ENCODE data around the gene NUDT21.
A peak's percentile ranks its signal among the peaks of the same experiment; 100 is the strongest.

Gene NUDT21

GRCh38 chr16:56438038-56438437, 13.1 kb downstream of the NUDT21 start:
- Mint-ChIP-seq H3K9me3 (no peaks in the 10 kb centered on the region), H3K4me1 (ENCODE audit: low read depth) (peaks cover 6% of the 10 kb centered on the region), H3K36me3 (ENCODE audit: low read depth) (peaks cover 41% of the 10 kb centered on the region), H3K4me3 (no peak overlapping the region), H3K27ac (no peak overlapping the region), H3K27me3 (ENCODE audit: low read depth) (no peaks in the 10 kb centered on the region)

GRCh38 chr16:56436258-56436657, 14.9 kb downstream of the NUDT21 start:
- H3K36me3 Mint-ChIP-seq (ENCODE audit: low read depth) = peaks cover 36% of the 10 kb centered on the region
- H3K4me3 Mint-ChIP-seq = no peak overlapping the region
- no peak overlapping the region for H3K27ac Mint-ChIP-seq
- no peaks in the 10 kb centered on the region for H3K9me3 Mint-ChIP-seq
- no peaks in the 10 kb centered on the region for H3K27me3 Mint-ChIP-seq (ENCODE audit: low read depth)
- H3K4me1 Mint-ChIP-seq (ENCODE audit: low read depth) = peaks cover 4% of the 10 kb centered on the region

GRCh38 chr16:56428091-56428490, 23.0 kb downstream of the NUDT21 start:
- Mint-ChIP-seq H3K27ac (no peak overlapping the region), H3K27me3 (ENCODE audit: low read depth) (no peaks in the 10 kb centered on the region), H3K4me3 (no peak overlapping the region), H3K36me3 (ENCODE audit: low read depth) (peaks cover 23% of the 10 kb centered on the region), H3K4me1 (ENCODE audit: low read depth) (peaks cover 16% of the 10 kb centered on the region), H3K9me3 (no peaks in the 10 kb centered on the region)

- H3K36me3 Mint-ChIP-seq (ENCODE audit: low read depth) = peaks cover 15% of the 10 kb centered on the region
- peaks cover 30% of the 10 kb centered on the region for H3K4me1 Mint-ChIP-seq (ENCODE audit: low read depth)
- H3K4me3 Mint-ChIP-seq = peak overlapping the region; percentile 72
- no peaks in the 10 kb centered on the region for H3K27me3 Mint-ChIP-seq (ENCODE audit: low read depth)
- H3K9me3 Mint-ChIP-seq = no peaks in the 10 kb centered on the region
- H3K27ac Mint-ChIP-seq = no peak overlapping the region
Measured at GRCh38 chr16:56426585-56426984, 24.5 kb downstream of the NUDT21 start.

GRCh38 chr16:56425439-56425832, 25.7 kb downstream of the NUDT21 start, which contains the start of gene AMFR:
Gene AMFR, minus strand, starts transcription at chr16:56425545. Its CDS starts 218 bp downstream, at chr16:56425327.
- Mint-ChIP-seq H3K4me3 (peak within 1 kb of the TSS; percentile 97), H3K9me3 (no peaks in the 10 kb centered on the region), H3K36me3 (ENCODE audit: low read depth) (peaks cover 9% of the 10 kb centered on the region), H3K27me3 (ENCODE audit: low read depth) (no peaks in the 10 kb centered on the region), H3K4me1 (ENCODE audit: low read depth) (peaks cover 35% of the 10 kb centered on the region), H3K27ac (peak within 1 kb of the TSS; percentile 84)

- H3K9me3 Mint-ChIP-seq = no peaks in the 10 kb centered on the region
- peaks cover 8% of the 10 kb centered on the region for H3K36me3 Mint-ChIP-seq (ENCODE audit: low read depth)
- peak overlapping the region; percentile 97 for H3K4me3 Mint-ChIP-seq
- H3K4me1 Mint-ChIP-seq (ENCODE audit: low read depth) = peaks cover 38% of the 10 kb centered on the region
- H3K27me3 Mint-ChIP-seq (ENCODE audit: low read depth) = no peaks in the 10 kb centered on the region
- no peak overlapping the region for H3K27ac Mint-ChIP-seq
Measured at GRCh38 chr16:56424791-56425438, 26.2 kb downstream of the NUDT21 start.

GRCh38 chr16:56424404-56424764, 26.7 kb downstream of the NUDT21 start:
- Mint-ChIP-seq H3K9me3 (no peaks in the 10 kb centered on the region), H3K36me3 (ENCODE audit: low read depth) (peaks cover 4% of the 10 kb centered on the region), H3K4me1 (ENCODE audit: low read depth) (peaks cover 38% of the 10 kb centered on the region), H3K27me3 (ENCODE audit: low read depth) (no peaks in the 10 kb centered on the region), H3K4me3 (peak overlapping the region; percentile 97), H3K27ac (peak overlapping the region; percentile 84)

GRCh38 chr16:56423584-56424403, 27.3 kb downstream of the NUDT21 start:
- H3K4me1 Mint-ChIP-seq (ENCODE audit: low read depth) = peaks cover 38% of the 10 kb centered on the region
- peaks cover 4% of the 10 kb centered on the region for H3K36me3 Mint-ChIP-seq (ENCODE audit: low read depth)
- H3K27me3 Mint-ChIP-seq (ENCODE audit: low read depth) = no peaks in the 10 kb centered on the region
- H3K27ac Mint-ChIP-seq = peak overlapping the region; percentile 84
- H3K4me3 Mint-ChIP-seq = peak overlapping the region; percentile 97
- no peaks in the 10 kb centered on the region for H3K9me3 Mint-ChIP-seq

GRCh38 chr16:56422896-56423441, 28.2 kb downstream of the NUDT21 start:
- H3K36me3 Mint-ChIP-seq (ENCODE audit: low read depth) = peaks cover 4% of the 10 kb centered on the region
- H3K27ac Mint-ChIP-seq = no peak overlapping the region
- H3K4me1 Mint-ChIP-seq (ENCODE audit: low read depth) = peaks cover 38% of the 10 kb centered on the region
- H3K9me3 Mint-ChIP-seq = no peaks in the 10 kb centered on the region
- H3K27me3 Mint-ChIP-seq (ENCODE audit: low read depth) = no peaks in the 10 kb centered on the region
- H3K4me3 Mint-ChIP-seq = peak overlapping the region; percentile 46

GRCh38 chr16:56421976-56422669, 29.0 kb downstream of the NUDT21 start:
- Mint-ChIP-seq H3K27ac (no peak overlapping the region), H3K36me3 (ENCODE audit: low read depth) (peaks cover 4% of the 10 kb centered on the region), H3K4me1 (ENCODE audit: low read depth) (peaks cover 38% of the 10 kb centered on the region), H3K27me3 (ENCODE audit: low read depth) (no peaks in the 10 kb centered on the region), H3K4me3 (no peak overlapping the region), H3K9me3 (no peaks in the 10 kb centered on the region)

GRCh38 chr16:56421313-56421712, 29.8 kb downstream of the NUDT21 start:
- Mint-ChIP-seq H3K27ac (no peak overlapping the region), H3K4me3 (no peak overlapping the region), H3K36me3 (ENCODE audit: low read depth) (peaks cover 4% of the 10 kb centered on the region), H3K9me3 (no peaks in the 10 kb centered on the region), H3K4me1 (ENCODE audit: low read depth) (peaks cover 38% of the 10 kb centered on the region), H3K27me3 (ENCODE audit: low read depth) (no peaks in the 10 kb centered on the region)

- Mint-ChIP-seq H3K4me1 (ENCODE audit: low read depth) (peaks cover 38% of the 10 kb centered on the region), H3K4me3 (no peak overlapping the region), H3K36me3 (ENCODE audit: low read depth) (peaks cover 4% of the 10 kb centered on the region), H3K27ac (no peak overlapping the region), H3K27me3 (ENCODE audit: low read depth) (no peaks in the 10 kb centered on the region), H3K9me3 (no peaks in the 10 kb centered on the region)
Measured at GRCh38 chr16:56420613-56421012, 30.5 kb downstream of the NUDT21 start.

GRCh38 chr16:56419740-56420548, 31.2 kb downstream of the NUDT21 start:
- no peak overlapping the region for H3K4me3 Mint-ChIP-seq
- peaks cover 41% of the 10 kb centered on the region for H3K4me1 Mint-ChIP-seq (ENCODE audit: low read depth)
- H3K9me3 Mint-ChIP-seq = no peaks in the 10 kb centered on the region
- H3K27ac Mint-ChIP-seq = no peak overlapping the region
- peaks cover 4% of the 10 kb centered on the region for H3K36me3 Mint-ChIP-seq (ENCODE audit: low read depth)
- no peaks in the 10 kb centered on the region for H3K27me3 Mint-ChIP-seq (ENCODE audit: low read depth)

GRCh38 chr16:56417138-56417537, 34.0 kb downstream of the NUDT21 start:
- H3K4me3 Mint-ChIP-seq = no peak overlapping the region
- no peak overlapping the region for H3K27ac Mint-ChIP-seq

More at GRCh38 chr16:56417138-56417537, 34.0 kb downstream of the NUDT21 start:
- H3K9me3 Mint-ChIP-seq = no peaks in the 10 kb centered on the region
- no peaks in the 10 kb centered on the region for H3K27me3 Mint-ChIP-seq (ENCODE audit: low read depth)
- peaks cover 21% of the 10 kb centered on the region for H3K4me1 Mint-ChIP-seq (ENCODE audit: low read depth)
- peaks cover 3% of the 10 kb centered on the region for H3K36me3 Mint-ChIP-seq (ENCODE audit: low read depth)
